GM12891 (cell line): ENCODE data around the gene FKBP4.

Experiments used
- POLR2A ChIP-seq: IDR thresholded peaks from 2 replicates; pipeline ENCODE4 v1.6.1; 2011; ENCODE audit warnings: low read depth, low read length, control low read depth
- POLR2AphosphoS5 ChIP-seq: IDR thresholded peaks from 2 replicates; pipeline ENCODE4 v1.6.1; 2011; ENCODE audit warnings: low read depth, low read length, control low read depth
- TAF1 ChIP-seq: IDR thresholded peaks from 2 replicates; pipeline ENCODE4 v1.6.1; 2011; ENCODE audit warnings: low read depth, low read length, control low read depth

- TF ChIP-seq POLR2AphosphoS5 (no peak), POLR2A (no peak), TAF1 (no peak)
These were observed 11.9 kb downstream of the FKBP4 start for GRCh38 chr12:2806700-2807099.
